HCT116 (cell line): Measurements from ENCODE around the gene GALNT18. TPM values are rescaled to one million over a fixed set of nuclear protein-coding genes. Genes with fewer than 3 reads are reported as not detected.

ENCODE experiments used
- ATAC-seq: fragments of 200-7000 bp; cut with Tn5 transposase; 2 replicates; pipeline ENCODE4 v1.9.1; 2020; ENCODE audit warnings: mild to moderate bottlenecking, moderate library complexity
- BruUV-seq: library from RNA; stranded (reverse); fragments of 400-500 nt; replicated peaks from 2 replicates; lab custom pipeline; 2021; lab: Mats Ljungman, UMichigan
- CTCF ChIA-PET: fragments of 300-600 bp; sonication (Branson Sonifier 250); formaldehyde crosslinking; loops from one replicate; lab custom pipeline; 2021; ENCODE audit warnings: antibody characterized with exemption; lab: Charles Lee
- POLR2A ChIA-PET: fragments of 300-600, 350-600 bp; sonication (Branson Sonifier 250); formaldehyde crosslinking; loops from one replicate; lab custom pipeline; 2021; ENCODE audit warnings: antibody characterized with exemption; lab: Charles Lee
- RAD21 ChIA-PET, 2 experiments: fragments of 300-600 bp; sonication (Branson Sonifier 250); formaldehyde crosslinking; loops; one replicate each; lab custom pipeline; 2023; ENCODE audit warnings: low total read pairs in 2 of 2; ENCODE audit not compliant: uncharacterized antibody in 2 of 2, unreplicated experiment in 2 of 2, low non-redundant PET in 1 of 2; lab: Charles Lee
- DNase-seq: peaks from one replicate; pipeline ENCODE4 v3.0.0-alpha.2; 2010; ENCODE audit warnings: low read depth, low spot score
- H2AFZ ChIP-seq: fragments of 200-600 bp; shearing (Covaris generic), sonication (generic); 2 replicates; pipeline ENCODE4 v1.6.1; 2017; ENCODE audit warnings: low read depth, mixed run types, mixed read lengths, antibody characterized with exemption, low read length; ENCODE audit not compliant: poor library complexity, severe bottlenecking
- H3K27ac ChIP-seq: 2 replicates; pipeline ENCODE4 v1.5.1; 2012; ENCODE audit warnings: low read depth, low read length
- H3K27me3 ChIP-seq: fragments of 200-600 bp; sonication (generic); 2 replicates; pipeline ENCODE4 v1.6.1; 2016; ENCODE audit warnings: mixed run types, low read length, mixed read lengths; ENCODE audit not compliant: insufficient read depth
- H3K36me3 ChIP-seq, 2 experiments: fragments of 200-500 bp in 1 of 2; fragments of 200-600 bp in 1 of 2; sonication (Bioruptor generic) in 1 of 2; sonication (generic) in 1 of 2; 2 replicates each; pipeline versions ENCODE4 v1.5.1 to v1.6.1; 2014 to 2016; ENCODE audit warnings: low read length in 2 of 2, inconsistent platforms in 1 of 2, mixed read lengths in 1 of 2, mixed run types in 1 of 2; ENCODE audit not compliant: insufficient read depth in 2 of 2, control insufficient read depth in 1 of 2
- H3K4me1 ChIP-seq, 2 experiments: fragments of 200-600 bp in 1 of 2; sonication (generic) in 1 of 2; 2 replicates each; pipeline versions ENCODE4 v1.5.1 to v1.6.1; 2012 to 2017; ENCODE audit warnings: low read length in 2 of 2, inconsistent platforms in 1 of 2, mild to moderate bottlenecking in 1 of 2, mixed read lengths in 1 of 2, mixed run types in 1 of 2, moderate library complexity in 1 of 2; ENCODE audit not compliant: insufficient read depth in 2 of 2, control insufficient read depth in 1 of 2
- H3K4me2 ChIP-seq: fragments of 200-600 bp; sonication (generic); 2 replicates; pipeline ENCODE4 v1.6.1; 2017; ENCODE audit warnings: mixed run types, low read length, mixed read lengths
- H3K4me3 ChIP-seq, 2 experiments: fragments of 200-600 bp in 1 of 2; sonication (generic) in 1 of 2; replicated peaks in 1 of 2; 2 replicates each; pipeline ENCODE4 v1.5.1; 2011 to 2016; ENCODE audit warnings: low read length in 2 of 2, control low read depth in 1 of 2, low read depth in 1 of 2, mild to moderate bottlenecking in 1 of 2, mixed read lengths in 1 of 2, mixed run types in 1 of 2
- H3K79me2 ChIP-seq: fragments of 200-600 bp; sonication (generic); 2 replicates; pipeline ENCODE4 v1.6.1; 2017; ENCODE audit warnings: mild to moderate bottlenecking, mixed run types, low read length, moderate library complexity, mixed read lengths; ENCODE audit not compliant: insufficient read depth
- H3K9ac ChIP-seq: fragments of 200-600 bp; sonication (generic); 2 replicates; pipeline ENCODE4 v1.6.1; 2016; ENCODE audit warnings: low read length, mixed read lengths
- H3K9me2 ChIP-seq: fragments of 200-600 bp; sonication (generic), shearing (Covaris generic); 2 replicates; pipeline ENCODE4 v1.6.1; 2017; ENCODE audit warnings: mixed run types, mild to moderate bottlenecking, moderate library complexity; ENCODE audit not compliant: insufficient read depth
- H3K9me3 ChIP-seq, 2 experiments: fragments of 200-500 bp in 1 of 2; fragments of 200-600 bp in 1 of 2; sonication (Bioruptor generic) in 1 of 2; sonication (generic) in 1 of 2; 2 replicates each; pipeline ENCODE4 v1.6.1; 2014 to 2017; ENCODE audit warnings: low read length in 2 of 2, mixed read lengths in 2 of 2, inconsistent platforms in 1 of 2, low read depth in 1 of 2, mild to moderate bottlenecking in 1 of 2, mixed run types in 1 of 2, moderate library complexity in 1 of 2; ENCODE audit not compliant: control insufficient read depth in 1 of 2, insufficient read depth in 1 of 2
- H4K20me1 ChIP-seq: fragments of 200-600 bp; sonication (generic), shearing (Covaris generic); 2 replicates; pipeline ENCODE4 v1.6.1; 2017; ENCODE audit warnings: mixed run types, mild to moderate bottlenecking, moderate library complexity; ENCODE audit not compliant: insufficient read depth
- ATF3 ChIP-seq: IDR thresholded peaks from 2 replicates; pipeline ENCODE4 v1.6.1; 2012
- CBX3 ChIP-seq: IDR thresholded peaks from 2 replicates; pipeline ENCODE4 v1.6.1; 2012; ENCODE audit warnings: low read depth
- CEBPB ChIP-seq: IDR thresholded peaks from 2 replicates; pipeline ENCODE4 v1.6.1; 2012; ENCODE audit warnings: low read depth
- FOSL1 ChIP-seq: IDR thresholded peaks from 2 replicates; pipeline ENCODE4 v1.6.1; 2012; ENCODE audit warnings: low read depth
- JUND ChIP-seq: IDR thresholded peaks from 2 replicates; pipeline ENCODE4 v1.6.1; 2012
- MAX ChIP-seq: IDR thresholded peaks from 2 replicates; pipeline ENCODE4 v1.6.1; 2012
- POLR2AphosphoS5 ChIP-seq: IDR thresholded peaks from 2 replicates; pipeline ENCODE4 v1.6.1; 2011; ENCODE audit warnings: mild to moderate bottlenecking, low read depth, low read length, moderate library complexity
- RAD21 ChIP-seq: IDR thresholded peaks from 2 replicates; pipeline ENCODE4 v1.6.1; 2012; ENCODE audit warnings: low read depth, mild to moderate bottlenecking
- YY1 ChIP-seq: IDR thresholded peaks from 2 replicates; pipeline ENCODE4 v1.6.1; 2011; ENCODE audit warnings: low read length, low read depth, moderate library complexity, mild to moderate bottlenecking; ENCODE audit not compliant: insufficient replicate concordance; ENCODE audit errors: extremely low read depth
- ZBTB33 ChIP-seq: IDR thresholded peaks from 2 replicates; pipeline ENCODE4 v1.6.1; 2011; ENCODE audit warnings: mild to moderate bottlenecking, low read length, moderate library complexity; ENCODE audit not compliant: insufficient replicate concordance; ENCODE audit errors: extremely low read depth
- intact Hi-C: fragments of 100-400 bp; cut with micrococcal nuclease; formaldehyde crosslinking; loops from 2 replicates; pipeline ENCODE4 v1.10.0; 2022
- total RNA-seq: library from RNA; stranded (reverse); gene quantifications from one replicate; pipeline ENCODE4 v1.2.1, GENCODE V29; 2021; ENCODE audit not compliant: unreplicated experiment

GALNT18 gene
- total RNA-seq, 1 experiment from 2014 or later, result 19.9 TPM

GRCh38 chr11:11493698-11494097 is 128.1 kb downstream of the GALNT18 start:
- intact Hi-C loops, result no loop called here
- H3K36me3 ChIP-seq, result no peaks in the 10 kb centered on the region
- H3K4me3 ChIP-seq, result no peak overlapping the region
- H3K27me3 ChIP-seq, result no peaks in the 10 kb centered on the region
- ChIA-PET CTCF (no interaction called here), POLR2A (no interaction called here), RAD21 (no interaction called here)
- no peak for ATAC-seq
- no peaks in the 10 kb centered on the region for H3K9me2 ChIP-seq
- no peaks in the 10 kb centered on the region for H3K9me3 ChIP-seq
- no peak overlapping the region for H2AFZ ChIP-seq
- H4K20me1 ChIP-seq, result no peaks in the 10 kb centered on the region
- H3K79me2 ChIP-seq, result no peaks in the 10 kb centered on the region
- BruUV-seq, result no TSS peak
- TF ChIP-seq POLR2AphosphoS5, result no peak
- no peak for TF ChIP-seq YY1
- no peak for TF ChIP-seq MAX
- TF ChIP-seq CBX3, result no peak
- peak; percentile 25; the same call in 1 of the 2 replicates for TF ChIP-seq RAD21
- TF ChIP-seq FOSL1, result no peak
- TF ChIP-seq ZBTB33, result no peak
- TF ChIP-seq JUND, result no peak
- no peak overlapping the region for H3K4me2 ChIP-seq
- H3K27ac ChIP-seq, result no peak overlapping the region
- H3K9ac ChIP-seq, result no peak overlapping the region
- H3K4me1 ChIP-seq, result no peaks in the 10 kb centered on the region
- no peak for DNase-seq

DNA sequence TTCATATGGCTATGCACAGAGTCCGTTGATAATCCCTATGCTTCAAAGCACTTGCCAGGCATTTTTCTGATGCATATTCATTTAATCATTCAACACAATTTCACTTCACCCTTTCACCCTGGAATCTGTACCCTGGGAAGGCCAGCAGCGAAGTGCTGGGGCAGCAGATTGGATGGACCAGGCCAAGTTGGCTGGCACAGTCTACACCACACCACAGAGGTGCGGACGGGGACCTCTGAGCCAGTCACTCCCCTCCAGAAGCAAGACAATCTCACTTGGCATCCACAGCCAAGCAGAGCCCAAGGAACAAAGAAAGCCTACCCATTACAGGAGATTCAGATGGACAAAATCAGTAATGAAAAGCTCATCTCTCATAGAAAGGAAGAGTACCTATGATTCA is 130.2 kb downstream of the GALNT18 start:
- no peak for ATAC-seq
- H3K4me3 ChIP-seq, result no peak overlapping the region
- no TSS peak for BruUV-seq
- H4K20me1 ChIP-seq, result no peaks in the 10 kb centered on the region
- no peak overlapping the region for H3K27ac ChIP-seq
- no peaks in the 10 kb centered on the region for H3K36me3 ChIP-seq
- H3K4me2 ChIP-seq, result no peak overlapping the region
- no peaks in the 10 kb centered on the region for H3K79me2 ChIP-seq
- DNase-seq, result no peak
- no peaks in the 10 kb centered on the region for H3K9me2 ChIP-seq
- TF ChIP-seq ATF3 (no peak), CEBPB (no peak), FOSL1 (no peak)
- TF ChIP-seq, all 23 proteins: peak for 0
- Histone ChIP-seq H3K4me1 (no peaks in the 10 kb centered on the region), H2AFZ (no peak overlapping the region), H3K9me3 (no peaks in the 10 kb centered on the region), H3K27me3 (no peaks in the 10 kb centered on the region), H3K9ac (no peak overlapping the region)
- CTCF ChIA-PET, result no interaction called here
- RAD21 ChIA-PET, result no interaction called here
- intact Hi-C loops, result no loop called here
- POLR2A ChIA-PET, result no interaction called here
